Renal pelvis (tissue), 4 donors: ENCODE measurements around the gene B3GLCT. TPM values are rescaled to one million over a fixed set of nuclear protein-coding genes. Genes with fewer than 3 reads are reported as not detected.

Source experiments
- DNase-seq: peaks from one replicate; pipeline ENCODE4 v3.0.0-alpha.2; 2013
- polyA plus RNA-seq, 3 donors: library from polyadenylated mRNA; unstranded; fragments of 120-200 nt; gene quantifications; one replicate each; pipeline ENCODE4 v1.2.1, GENCODE V29; 2013; ENCODE audit not compliant: insufficient read length in 3 of 3

The B3GLCT gene
- polyA plus RNA-seq, 3 donors: 16.7 to 22.1 (median 16.8) TPM

- no peak for DNase-seq
Measured at GRCh38 chr13:31263346-31263745, 63.6 kb downstream of the B3GLCT start.

DNA sequence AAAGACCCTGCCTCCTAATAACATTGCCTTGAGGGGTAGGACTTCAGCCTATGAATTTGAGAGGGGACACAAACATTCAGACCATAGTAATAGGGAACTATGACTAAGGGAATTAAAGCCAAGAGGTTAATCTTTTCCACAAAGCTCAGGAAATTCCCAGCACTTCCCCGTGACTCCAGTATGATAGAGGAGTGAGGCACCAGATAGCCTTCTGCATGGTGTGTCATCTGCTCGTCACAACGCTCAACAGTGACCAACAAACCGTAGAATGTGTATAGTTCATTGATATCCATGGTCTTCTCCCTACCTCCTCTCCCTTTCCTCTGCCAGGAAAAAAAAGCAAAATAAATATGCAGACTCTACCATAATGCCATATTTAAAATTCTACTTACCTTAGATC is 64.4 kb downstream of the B3GLCT start:
- no peak for DNase-seq

- DNase-seq: no peak
Measured at GRCh38 chr13:31267126-31267784, 67.5 kb downstream of the B3GLCT start.

- no peak for DNase-seq
Measured at GRCh38 chr13:31274390-31274789, 74.6 kb downstream of the B3GLCT start.

GRCh38 chr13:31276421-31276820 is 76.6 kb downstream of the B3GLCT start:
- DNase-seq: no peak

DNA sequence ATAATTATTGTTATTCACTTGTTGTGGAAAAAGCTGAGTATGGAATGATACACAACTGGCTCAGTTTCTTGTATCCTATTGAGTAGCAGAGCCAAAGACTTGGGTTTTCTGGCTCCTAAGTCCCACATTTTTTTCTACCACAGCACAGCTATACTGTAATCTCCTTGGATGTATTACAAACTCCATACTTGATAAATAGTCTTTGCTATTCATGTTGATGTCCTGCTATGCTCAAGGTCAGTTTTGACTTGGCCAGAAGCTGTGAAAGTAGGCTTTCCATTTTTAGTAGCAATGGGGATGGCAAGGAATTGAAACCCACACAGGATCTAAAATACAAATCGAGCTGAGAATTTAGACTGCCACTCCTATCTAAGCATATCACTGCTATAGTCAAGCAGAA is 79.1 kb downstream of the B3GLCT start:
- no peak for DNase-seq

GRCh38 chr13:31282741-31283455 is 83.1 kb downstream of the B3GLCT start:
- DNase-seq: no peak

DNA sequence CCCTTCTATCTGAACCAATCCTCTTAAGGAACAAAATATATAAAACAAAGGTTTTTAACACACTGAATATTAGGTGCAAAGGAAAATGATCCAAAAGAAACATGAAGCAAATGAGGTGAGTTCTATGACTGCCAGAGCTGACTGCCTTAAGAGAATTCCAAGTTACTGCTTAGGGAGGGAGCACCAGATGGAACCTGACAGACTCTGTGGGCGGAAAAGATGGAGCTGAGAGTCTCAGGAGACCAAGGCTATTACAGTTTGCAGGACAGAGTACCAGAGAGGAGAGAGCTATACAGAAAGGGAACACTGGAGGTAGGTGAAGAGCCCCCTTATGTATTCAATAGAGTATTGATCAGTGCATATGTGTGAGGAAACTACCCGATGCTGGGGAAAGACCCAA is 87.2 kb downstream of the B3GLCT start:
- DNase-seq: no peak

DNA sequence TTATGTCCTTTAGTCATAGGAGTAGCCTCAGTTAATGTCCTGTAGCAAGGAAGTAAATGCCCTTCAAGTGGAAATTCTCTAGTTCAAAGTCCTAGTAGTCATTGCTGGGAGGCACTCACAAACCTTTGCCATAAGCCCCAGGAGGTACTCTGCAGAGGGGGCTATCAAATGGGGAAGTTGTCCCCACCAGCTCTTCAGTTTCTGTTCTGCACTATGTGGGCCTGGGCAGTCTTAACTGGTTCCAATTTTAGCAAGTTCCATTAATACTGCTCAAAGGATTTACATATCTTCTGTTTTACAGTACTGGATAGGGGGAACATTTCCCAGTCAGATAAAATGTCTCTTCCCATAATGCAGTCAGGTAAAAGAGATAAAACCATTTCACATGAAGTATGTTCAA is 101.3 kb downstream of the B3GLCT start:
- no peak for DNase-seq

GRCh38 chr13:31310356-31310755 is 110.6 kb downstream of the B3GLCT start:
- DNase-seq: no peak

- peak; percentile 23 for DNase-seq
Measured at GRCh38 chr13:31310786-31311185, 111.0 kb downstream of the B3GLCT start.

DNA sequence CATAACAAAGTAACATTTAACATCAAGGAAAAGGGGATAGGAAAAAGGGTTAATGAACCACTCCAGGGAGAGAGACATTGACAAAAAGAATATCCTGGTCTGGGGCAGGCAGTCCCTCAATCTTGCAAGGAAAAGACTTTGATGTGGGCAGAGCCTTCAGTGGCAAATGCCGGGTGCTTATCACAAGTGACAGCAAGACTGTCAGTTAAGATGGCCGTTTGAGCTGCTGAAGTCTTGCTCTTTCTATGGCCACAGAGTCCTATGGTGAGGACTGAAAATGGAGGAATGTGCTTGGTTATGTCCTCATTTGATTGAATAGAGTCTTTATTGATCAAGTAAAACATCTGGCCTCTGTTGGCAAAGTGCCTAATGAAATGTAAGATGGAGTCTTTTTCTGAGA is 112.1 kb downstream of the B3GLCT start:
- DNase-seq: no peak

DNA sequence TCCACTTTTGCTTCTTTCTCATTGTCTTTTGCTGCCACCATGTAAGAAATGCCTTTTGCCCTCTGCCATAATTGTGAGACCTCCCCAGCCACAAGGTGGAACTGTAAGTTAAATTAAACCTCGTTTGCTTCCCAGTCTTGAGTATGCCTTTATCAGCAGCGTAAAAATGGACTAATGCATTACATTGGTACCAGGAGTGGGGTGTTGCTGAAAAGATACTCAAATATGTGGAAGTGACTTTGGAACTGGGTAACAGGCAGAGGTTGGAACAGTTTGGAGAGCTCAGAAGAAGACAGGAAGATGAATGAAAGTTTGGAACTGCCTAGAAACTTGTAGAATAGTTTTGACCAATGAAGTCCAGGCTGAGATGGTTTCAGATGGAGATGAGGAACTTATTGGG is 115.2 kb downstream of the B3GLCT start:
- DNase-seq: no peak

DNA sequence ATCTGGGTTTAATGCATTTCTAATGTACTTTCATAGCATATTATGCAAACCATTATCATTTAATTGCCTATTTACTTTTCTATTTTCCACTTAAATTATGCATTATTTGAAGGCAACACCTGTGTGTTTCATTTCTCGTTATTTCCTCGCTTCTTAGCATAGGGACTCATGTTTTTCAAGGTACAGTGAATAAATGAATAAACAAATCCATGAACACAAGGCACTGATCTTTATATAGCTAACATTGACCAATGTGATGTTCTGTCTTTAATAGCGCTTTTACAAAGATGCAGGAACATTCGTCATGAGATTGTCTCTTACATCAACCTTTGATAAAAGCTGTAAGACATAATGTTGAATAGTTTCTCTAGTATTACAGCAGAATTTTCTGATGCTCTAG is 121.2 kb downstream of the B3GLCT start:
- no peak for DNase-seq

DNA sequence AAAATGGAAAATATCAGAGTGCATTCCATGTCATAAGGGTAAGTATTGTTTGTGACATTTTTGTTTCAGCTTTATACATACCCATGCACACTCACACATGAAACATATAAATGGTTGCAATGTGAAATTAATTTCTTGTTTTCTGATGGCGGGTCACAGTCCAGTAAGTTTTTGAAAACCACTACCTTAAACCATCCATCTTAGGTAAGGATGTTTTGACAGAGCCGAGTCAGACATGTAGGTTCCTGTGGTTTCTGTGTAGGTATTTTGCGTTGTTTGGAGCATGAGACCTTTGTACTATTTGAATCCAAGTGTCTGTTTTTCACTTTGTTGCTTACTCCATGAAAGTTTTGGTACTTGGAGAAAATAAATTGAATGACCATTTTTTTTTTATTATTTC is 121.7 kb downstream of the B3GLCT start:
- DNase-seq: no peak

DNA sequence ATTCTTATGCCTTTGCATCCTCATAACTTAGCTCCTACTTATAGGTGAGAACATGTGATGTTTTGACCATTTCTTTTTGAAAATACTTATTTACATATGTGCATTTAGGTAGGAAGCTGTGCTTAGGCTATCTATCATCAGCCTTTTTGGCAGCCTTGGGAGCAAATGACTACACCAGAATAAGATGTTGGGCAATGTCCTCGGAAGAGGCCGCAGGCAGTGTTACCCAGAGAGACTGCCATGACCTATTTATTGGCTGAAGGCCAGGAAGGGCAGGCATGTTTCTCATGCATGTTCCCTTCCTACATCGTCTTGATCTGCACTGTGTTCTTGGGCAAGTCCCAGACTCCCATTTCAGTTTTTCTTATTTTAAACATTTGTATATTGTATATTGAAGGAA is 122.3 kb downstream of the B3GLCT start:
- DNase-seq: no peak

GRCh38 chr13:31322702-31323405 is 123.1 kb downstream of the B3GLCT start:
- no peak for DNase-seq

GRCh38 chr13:31327182-31327860 is 127.5 kb downstream of the B3GLCT start:
- DNase-seq: no peak

DNA sequence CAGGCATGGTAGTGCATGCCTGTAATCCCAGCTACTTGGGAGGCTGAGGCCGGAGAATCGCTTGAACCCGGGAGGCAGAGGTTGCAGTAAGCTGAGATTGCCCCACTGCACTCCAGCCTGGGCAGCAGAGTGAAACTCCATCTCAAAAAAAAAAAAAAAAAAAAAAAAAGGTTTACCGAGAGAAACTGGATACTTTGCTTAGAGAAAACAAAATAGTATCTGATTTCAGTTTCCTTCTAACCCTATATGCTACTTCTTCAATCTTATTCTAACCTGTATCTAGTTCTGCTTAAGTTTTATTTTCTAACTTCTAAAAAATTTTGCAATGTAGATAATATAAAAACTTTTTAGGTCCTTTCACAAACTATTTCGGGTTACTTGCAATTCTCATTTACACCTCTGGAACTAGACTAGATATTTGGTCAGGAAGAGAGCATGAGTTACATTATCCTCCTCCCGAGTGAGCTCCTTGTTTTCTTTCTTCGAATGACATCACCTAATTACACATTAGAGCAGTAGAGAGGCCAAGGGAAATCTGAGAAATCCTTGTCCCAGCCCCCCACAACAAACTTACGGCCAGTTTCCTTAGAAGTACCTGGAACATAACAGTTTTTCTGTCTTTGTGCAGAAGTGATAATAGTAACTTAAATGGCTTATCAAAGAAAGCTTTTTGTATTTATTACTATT is 128.9 kb downstream of the B3GLCT start:
- peak; percentile 71 for DNase-seq

- no peak for DNase-seq
Measured at GRCh38 chr13:31330236-31330635, 130.5 kb downstream of the B3GLCT start.

GRCh38 chr13:31331068-31331467 is 131.3 kb downstream of the B3GLCT start:
- DNase-seq: no peak

- no peak for DNase-seq
Measured at GRCh38 chr13:31334547-31334946, 134.8 kb downstream of the B3GLCT start.
